K562 (cell line): ENCODE data around the gene GATC. TPM values are rescaled to one million over a fixed set of nuclear protein-coding genes. Genes with fewer than 3 reads are reported as not detected.

Source experiments
- ATAC-seq: fragments of 200-7000 bp; cut with Tn5 transposase; 3 replicates; pipeline ENCODE4 v1.9.1; 2020; ENCODE audit warnings: moderate library complexity
- BruUV-seq: library from RNA; stranded (reverse); fragments of 400-500 nt; replicated peaks from 2 replicates; lab custom pipeline; 2021; lab: Mats Ljungman, UMichigan
- CTCF ChIA-PET: fragments of 300-600 bp; formaldehyde crosslinking; extraction: SDS; loops from one replicate; lab custom pipeline; 2021; ENCODE audit warnings: low intra/inter-chr PET ratio; lab: Yijun Ruan, JAX
- POLR2A ChIA-PET: fragments of 300-600, 350-650 bp; sonication (Branson Sonifier 250); formaldehyde crosslinking; extraction: SDS; loops from one replicate; lab custom pipeline; 2021; ENCODE audit warnings: antibody characterized with exemption, inconsistent platforms; lab: Yijun Ruan, JAX
- DNase-seq, 4 experiments: peaks; one replicate each; pipeline versions ENCODE4 v3.0.0 to v3.0.0-alpha.2; 2011 to 2018; ENCODE audit warnings: low spot score in 3 of 4, mixed read lengths in 3 of 4; ENCODE audit errors: extremely low read depth in 1 of 4
- FAIRE-seq: peaks from 2 replicates; lab custom pipeline; 2011; peaks lifted over from hg19 to GRCh38; lab: Jason Lieb, UNC
- H2AFZ ChIP-seq: 2 replicates; pipeline ENCODE4 v1.6.0; 2011; ENCODE audit warnings: low read depth, low read length, control low read depth, inconsistent platforms
- H3K27ac ChIP-seq: fragments of 200-600 bp; 3 replicates; pipeline ENCODE4 v1.8.0; 2011; ENCODE audit warnings: low read depth, mild to moderate bottlenecking, control low read depth, inconsistent platforms, low read length, moderate library complexity, mixed read lengths; ENCODE audit errors: extremely low read depth
- H3K27me3 ChIP-seq, 2 experiments: fragments of 300-600 bp in 1 of 2; 2 replicates in 1 of 2; 3 replicates in 1 of 2; pipeline versions ENCODE4 v1.6.0 to v1.8.0; 2011; ENCODE audit warnings: inconsistent platforms in 2 of 2, low read length in 2 of 2, mild to moderate bottlenecking in 1 of 2, mixed read lengths in 1 of 2, moderate library complexity in 1 of 2; ENCODE audit not compliant: control insufficient read depth in 2 of 2, insufficient read depth in 2 of 2
- H3K36me3 ChIP-seq: fragments of 300-600 bp; 3 replicates; pipeline ENCODE4 v1.8.0; 2011; ENCODE audit warnings: mild to moderate bottlenecking, low read length, inconsistent platforms; ENCODE audit not compliant: control insufficient read depth, insufficient read depth
- H3K4me1 ChIP-seq, 2 experiments: fragments of 200-600 bp in 1 of 2; replicated peaks in 1 of 2; 2 replicates in 1 of 2; 3 replicates in 1 of 2; pipeline versions ENCODE4 v1.5.1 to v1.8.0; 2011; ENCODE audit warnings: inconsistent platforms in 2 of 2, low read length in 2 of 2, mild to moderate bottlenecking in 1 of 2, mixed read lengths in 1 of 2, moderate library complexity in 1 of 2; ENCODE audit not compliant: control insufficient read depth in 2 of 2, insufficient read depth in 2 of 2
- H3K4me2 ChIP-seq: 2 replicates; pipeline ENCODE4 v1.6.1; 2011; ENCODE audit warnings: low read length, control low read depth, inconsistent platforms, mixed read lengths; ENCODE audit not compliant: insufficient read depth
- H3K4me3 ChIP-seq: fragments of 200-600 bp; sonication (generic), shearing (Covaris generic); 2 replicates; pipeline ENCODE4 v1.5.1; 2016; ENCODE audit warnings: control low read depth, inconsistent platforms
- H3K79me2 ChIP-seq: fragments of 200-600 bp; 3 replicates; pipeline ENCODE4 v1.8.0; 2011; ENCODE audit warnings: low read length, inconsistent platforms; ENCODE audit not compliant: control insufficient read depth, insufficient read depth
- H3K9ac ChIP-seq, 2 experiments: 2 replicates each; pipeline versions ENCODE4 v1.6.0 to v1.6.1; 2011; ENCODE audit warnings: low read depth in 2 of 2, low read length in 2 of 2, control low read depth in 1 of 2, inconsistent platforms in 1 of 2, mild to moderate bottlenecking in 1 of 2, mixed read lengths in 1 of 2; ENCODE audit not compliant: insufficient read depth in 1 of 2
- H3K9me1 ChIP-seq: one replicate; pipeline ENCODE4 v1.6.0; 2011; ENCODE audit warnings: inconsistent platforms, mild to moderate bottlenecking, low read length, moderate library complexity; ENCODE audit not compliant: control insufficient read depth, insufficient read depth
- H3K9me3 ChIP-seq: replicated peaks from 2 replicates; pipeline ENCODE4 v1.5.1; 2011; ENCODE audit warnings: low read depth, low read length, inconsistent platforms; ENCODE audit not compliant: control insufficient read depth, insufficient read depth
- H4K20me1 ChIP-seq: replicated peaks from 2 replicates; pipeline ENCODE4 v1.6.1; 2011; ENCODE audit warnings: low read length, inconsistent platforms, mixed read lengths; ENCODE audit not compliant: control insufficient read depth, insufficient read depth
- C11orf30 ChIP-seq: fragments of 450-650 bp; IDR thresholded peaks from 2 replicates; pipeline ENCODE4 v1.6.1; 2016; ENCODE audit warnings: low read depth, mild to moderate bottlenecking
- CREBBP ChIP-seq: IDR thresholded peaks from one replicate; pipeline ENCODE4 v1.6.1; 2012; ENCODE audit warnings: low read depth, mild to moderate bottlenecking, control low read depth, inconsistent platforms, low read length
- GATAD2A ChIP-seq: fragments of 450-650 bp; IDR thresholded peaks from 2 replicates; pipeline ENCODE4 v1.6.1; 2017
- HNRNPLL ChIP-seq: fragments of 200-400 bp; formaldehyde crosslinking; IDR thresholded peaks from 2 replicates; pipeline ENCODE4 v1.6.1; 2017; ENCODE audit warnings: low read length, low read depth, mild to moderate bottlenecking; ENCODE audit not compliant: poor library complexity, severe bottlenecking
- ILF3 ChIP-seq: fragments of 450-650 bp; IDR thresholded peaks from 2 replicates; pipeline ENCODE4 v1.6.1; 2018; ENCODE audit warnings: antibody characterized with exemption, mild to moderate bottlenecking, moderate library complexity, borderline replicate concordance
- KLF16 ChIP-seq: IDR thresholded peaks from 2 replicates; pipeline ENCODE4 v1.6.1; 2016; ENCODE audit warnings: antibody characterized with exemption
- MAFF ChIP-seq: IDR thresholded peaks from 2 replicates; pipeline ENCODE4 v1.6.1; 2012; ENCODE audit warnings: low read length, improper control_type of control experiment
- MAFG ChIP-seq: fragments of 450-650 bp; conservative IDR thresholded peaks from 2 replicates; pipeline ENCODE4 v1.6.1; 2016; ENCODE audit warnings: missing genetic modification characterization, missing compliant biosample characterization
- MAFK ChIP-seq: IDR thresholded peaks from 2 replicates; pipeline ENCODE4 v1.6.1; 2011; ENCODE audit warnings: low read length, improper control_type of control experiment
- PHF8 ChIP-seq: fragments of 200-600 bp; sonication (generic); IDR thresholded peaks from 2 replicates; pipeline ENCODE4 v1.6.1; 2012; ENCODE audit warnings: mixed run types, mild to moderate bottlenecking, inconsistent platforms, low read length, moderate library complexity, borderline replicate concordance
- RAD21 ChIP-seq, 2 experiments: fragments of 250-450 bp in 1 of 2; fragments of 450-650 bp in 1 of 2; sonication (Bioruptor Pico) in 1 of 2; formaldehyde crosslinking in 1 of 2; IDR thresholded peaks in 1 of 2; conservative IDR thresholded peaks in 1 of 2; 2 replicates each; pipeline versions ENCODE4 v1.4.0 to v1.8.0; 2020 to 2022; ENCODE audit warnings: mild to moderate bottlenecking in 2 of 2, moderate library complexity in 1 of 2
- ZNF316 ChIP-seq: fragments of 450-650 bp; IDR thresholded peaks from 2 replicates; pipeline ENCODE4 v1.6.1; 2016
- WGBS: fragments of 100-300 bp; shearing (Covaris generic); methylation state at CpG from one replicate; pipeline ENCODE4 v1.1.6; 2016; ENCODE audit warnings: low coverage, mixed read lengths; ENCODE audit not compliant: insufficient coverage; ENCODE audit errors: missing lambda C conversion rate; 5-methylcytosine and 5-hydroxymethylcytosine counted together
- in situ Hi-C: fragments of 300-500 bp; cut with MboI; formaldehyde crosslinking; loops from 4 replicates; pipeline ENCODE4 v1.15.0; 2018; ENCODE audit warnings: inconsistent platforms, mixed read lengths
- intact Hi-C: fragments of 100-400 bp; cut with micrococcal nuclease; formaldehyde crosslinking; loops from 2 replicates; pipeline ENCODE4 v1.14.2; 2022
- polyA plus RNA-seq, 8 experiments: library from polyadenylated mRNA; depleted of rRNA in 4 of 8; stranded (reverse) in 5 of 8; unstranded in 3 of 8; fragments of >200 nt; fragmentation: Nextera tagmentation in 2 of 8; fragmentation: Illumina TruSeq in 1 of 8; extraction: Ambion mirVana in 2 of 8; extraction: Trizol in 1 of 8; gene quantifications; 2 replicates each; pipeline versions ENCODE4 v1.2.1 to v1.2.3, GENCODE V29; 2011 to 2014; ENCODE audit warnings: inconsistent platforms in 1 of 8, missing spikeins in 1 of 8
- total RNA-seq, 7 experiments: library from RNA; depleted of rRNA in 6 of 7; stranded (reverse); fragments of >200 nt in 6 of 7; fragmentation: Illumina TruSeq in 2 of 7; extraction: Trizol in 2 of 7; gene quantifications; 2 replicates each; pipeline versions ENCODE4 v1.2.1 to v1.2.3, GENCODE V29; 2011 to 2021; ENCODE audit warnings: low replicate concordance in 1 of 7
- TF ChIP-seq, protein P1 (sequence below): sonication (generic); formaldehyde crosslinking; IDR thresholded peaks from 2 replicates; pipeline ENCODE4 v1.8.1; 2023; ENCODE audit warnings: mild to moderate bottlenecking, missing genetic modification reagents
- TF ChIP-seq, protein P2 (sequence below), 3 experiments: IDR thresholded peaks in 2 of 3; conservative IDR thresholded peaks in 1 of 3; 2 replicates each; pipeline ENCODE4 v1.5.1; 2011 to 2012; ENCODE audit warnings: low read length in 3 of 3, mild to moderate bottlenecking in 3 of 3, control low read depth in 2 of 3, improper control_type of control experiment in 1 of 3, inconsistent platforms in 1 of 3, low read depth in 1 of 3, mixed read lengths in 1 of 3, moderate library complexity in 1 of 3; ENCODE audit not compliant: insufficient read depth in 2 of 3
- TF ChIP-seq, protein P3 (sequence below), 2 experiments: IDR thresholded peaks; 2 replicates each; pipeline ENCODE4 v1.6.1; 2012; ENCODE audit warnings: improper control_type of control experiment in 2 of 2, low read depth in 2 of 2, low read length in 2 of 2, borderline replicate concordance in 1 of 2

Gene GATC
- total and polyA plus RNA-seq, 9 of the 15 experiments (the other 6 are each of a cell fraction or from before 2014, with no cell fraction given) = 5.8 to 52.6 (median 28.2) TPM

DNA sequence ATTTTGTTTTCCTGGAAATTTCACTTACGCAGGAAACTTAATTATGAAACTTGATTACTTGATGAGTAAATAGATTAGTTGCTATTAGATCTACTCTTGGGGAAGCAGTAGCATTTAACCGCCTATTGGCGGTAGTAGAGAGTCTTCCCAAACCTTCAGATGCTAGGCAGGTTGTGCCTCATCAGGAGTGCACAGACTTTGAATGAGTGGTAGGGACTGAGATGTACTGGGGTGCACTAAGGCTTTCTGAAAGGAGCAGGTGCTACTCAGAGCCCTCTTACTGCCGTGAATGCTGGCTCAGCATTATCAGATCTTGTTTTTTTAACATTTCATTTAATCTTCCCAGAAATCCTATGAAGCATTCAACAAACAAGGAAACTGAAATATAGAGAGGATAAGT lies 7.7 kb downstream of the GATC start:
- TF ChIP-seq MAFF (peak; percentile 84), GATAD2A (no peak), RAD21 (CRISPR knock-in tag; conservative IDR thresholded peaks at IDR 0.05 in 1 of 2, IDR thresholded peaks at IDR 0.05 in 1 of 2) (peak in 1 of 2 experiments; percentile 53; a peak in 2 of 4 replicates), KLF16 (0 out of 2 replicates have a peak, but pooled peaks have one; percentile 21), C11orf30 (peak; percentile 88), MAFG (tag) (peak; percentile 86), ILF3 (0 out of 2 replicates have a peak, but pooled peaks have one; percentile 13), MAFK (peak; percentile 87), CREBBP (no peak), PHF8 (no peak), HNRNPLL (no peak), ZNF316 (peak; percentile 92)
- TF ChIP-seq, protein P1, sequence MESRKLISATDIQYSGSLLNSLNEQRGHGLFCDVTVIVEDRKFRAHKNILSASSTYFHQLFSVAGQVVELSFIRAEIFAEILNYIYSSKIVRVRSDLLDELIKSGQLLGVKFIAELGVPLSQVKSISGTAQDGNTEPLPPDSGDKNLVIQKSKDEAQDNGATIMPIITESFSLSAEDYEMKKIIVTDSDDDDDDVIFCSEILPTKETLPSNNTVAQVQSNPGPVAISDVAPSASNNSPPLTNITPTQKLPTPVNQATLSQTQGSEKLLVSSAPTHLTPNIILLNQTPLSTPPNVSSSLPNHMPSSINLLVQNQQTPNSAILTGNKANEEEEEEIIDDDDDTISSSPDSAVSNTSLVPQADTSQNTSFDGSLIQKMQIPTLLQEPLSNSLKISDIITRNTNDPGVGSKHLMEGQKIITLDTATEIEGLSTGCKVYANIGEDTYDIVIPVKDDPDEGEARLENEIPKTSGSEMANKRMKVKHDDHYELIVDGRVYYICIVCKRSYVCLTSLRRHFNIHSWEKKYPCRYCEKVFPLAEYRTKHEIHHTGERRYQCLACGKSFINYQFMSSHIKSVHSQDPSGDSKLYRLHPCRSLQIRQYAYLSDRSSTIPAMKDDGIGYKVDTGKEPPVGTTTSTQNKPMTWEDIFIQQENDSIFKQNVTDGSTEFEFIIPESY (CRISPR knock-in tag) = peak; percentile 32; the same call in 1 of the 2 replicates
- TF ChIP-seq, protein P2, sequence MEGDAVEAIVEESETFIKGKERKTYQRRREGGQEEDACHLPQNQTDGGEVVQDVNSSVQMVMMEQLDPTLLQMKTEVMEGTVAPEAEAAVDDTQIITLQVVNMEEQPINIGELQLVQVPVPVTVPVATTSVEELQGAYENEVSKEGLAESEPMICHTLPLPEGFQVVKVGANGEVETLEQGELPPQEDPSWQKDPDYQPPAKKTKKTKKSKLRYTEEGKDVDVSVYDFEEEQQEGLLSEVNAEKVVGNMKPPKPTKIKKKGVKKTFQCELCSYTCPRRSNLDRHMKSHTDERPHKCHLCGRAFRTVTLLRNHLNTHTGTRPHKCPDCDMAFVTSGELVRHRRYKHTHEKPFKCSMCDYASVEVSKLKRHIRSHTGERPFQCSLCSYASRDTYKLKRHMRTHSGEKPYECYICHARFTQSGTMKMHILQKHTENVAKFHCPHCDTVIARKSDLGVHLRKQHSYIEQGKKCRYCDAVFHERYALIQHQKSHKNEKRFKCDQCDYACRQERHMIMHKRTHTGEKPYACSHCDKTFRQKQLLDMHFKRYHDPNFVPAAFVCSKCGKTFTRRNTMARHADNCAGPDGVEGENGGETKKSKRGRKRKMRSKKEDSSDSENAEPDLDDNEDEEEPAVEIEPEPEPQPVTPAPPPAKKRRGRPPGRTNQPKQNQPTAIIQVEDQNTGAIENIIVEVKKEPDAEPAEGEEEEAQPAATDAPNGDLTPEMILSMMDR (IDR thresholded peaks at IDR 0.05 in 2 of 3, conservative IDR thresholded peaks at IDR 0.05 in 1 of 3; ENCODE audit: insufficient read depth in 2 of 3, low read depth in 1 of 3, low read length in 3 of 3) = peak; percentile 63 to 70 (median 69)
- TF ChIP-seq, protein P3, sequence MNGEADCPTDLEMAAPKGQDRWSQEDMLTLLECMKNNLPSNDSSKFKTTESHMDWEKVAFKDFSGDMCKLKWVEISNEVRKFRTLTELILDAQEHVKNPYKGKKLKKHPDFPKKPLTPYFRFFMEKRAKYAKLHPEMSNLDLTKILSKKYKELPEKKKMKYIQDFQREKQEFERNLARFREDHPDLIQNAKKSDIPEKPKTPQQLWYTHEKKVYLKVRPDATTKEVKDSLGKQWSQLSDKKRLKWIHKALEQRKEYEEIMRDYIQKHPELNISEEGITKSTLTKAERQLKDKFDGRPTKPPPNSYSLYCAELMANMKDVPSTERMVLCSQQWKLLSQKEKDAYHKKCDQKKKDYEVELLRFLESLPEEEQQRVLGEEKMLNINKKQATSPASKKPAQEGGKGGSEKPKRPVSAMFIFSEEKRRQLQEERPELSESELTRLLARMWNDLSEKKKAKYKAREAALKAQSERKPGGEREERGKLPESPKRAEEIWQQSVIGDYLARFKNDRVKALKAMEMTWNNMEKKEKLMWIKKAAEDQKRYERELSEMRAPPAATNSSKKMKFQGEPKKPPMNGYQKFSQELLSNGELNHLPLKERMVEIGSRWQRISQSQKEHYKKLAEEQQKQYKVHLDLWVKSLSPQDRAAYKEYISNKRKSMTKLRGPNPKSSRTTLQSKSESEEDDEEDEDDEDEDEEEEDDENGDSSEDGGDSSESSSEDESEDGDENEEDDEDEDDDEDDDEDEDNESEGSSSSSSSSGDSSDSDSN (IDR thresholded peaks at IDR 0.05; ENCODE audit: borderline replicate concordance in 1 of 2, low read depth in 2 of 2, low read length in 2 of 2) = no peak
- Histone ChIP-seq H4K20me1 (0 out of 2 replicates have a peak, but pooled peaks cover 14% of the 10 kb centered on the region), H3K27me3 (no peaks in the 10 kb centered on the region), H3K4me1 (no peaks in the 10 kb centered on the region; a peak in 1 of 5 replicates), H3K4me2 (no peak overlapping the region), H3K36me3 (peaks cover 83% of the 10 kb centered on the region), H3K9ac (no peak overlapping the region), H2AFZ (no peak overlapping the region), H3K4me3 (no peak overlapping the region), H3K9me1 (no peaks in the 10 kb centered on the region), H3K27ac (no peak overlapping the region), H3K79me2 (peaks cover 16% of the 10 kb centered on the region), H3K9me3 (no peaks in the 10 kb centered on the region)
- 57% methylated on average over 4 of the region's 4 CpGs for WGBS
- intact Hi-C loops = no loop called here
- ATAC-seq = peak; percentile 86
- FAIRE-seq = peak; percentile 71
- BruUV-seq = no TSS peak
- peak; percentile 43 to 48 (median 46) for DNase-seq
- in situ Hi-C loops = no loop called here
- POLR2A ChIA-PET = interaction anchor here (0.6 to 8.1 kb wide), 3 partner anchors 8 to 320 kb away, joined by 3 to 38 read pairs (median 18); partner anchors contain the start of genes GATC and TRIAP1
- CTCF ChIA-PET = interaction anchor here (0.6 kb wide), 1 partner anchor 233 kb away, joined by 3 read pairs; the partner anchor contains the start of gene MLEC
